HCT116 (cell line): ENCODE data around the gene SPIRE1.

ENCODE experiments used
- CTCF ChIP-seq, 3 experiments: fragments of 200-600 bp in 1 of 3; sonication (generic) in 1 of 3; IDR thresholded peaks in 2 of 3; conservative IDR thresholded peaks in 1 of 3; 2 replicates each; pipeline ENCODE4 v1.5.1; 2012 to 2017; ENCODE audit warnings: low read depth in 2 of 3, low read length in 2 of 3, antibody characterized with exemption in 1 of 3, borderline replicate concordance in 1 of 3, control low read depth in 1 of 3, mild to moderate bottlenecking in 1 of 3, mixed read lengths in 1 of 3, mixed run types in 1 of 3, moderate library complexity in 1 of 3; ENCODE audit not compliant: insufficient read depth in 1 of 3
- EZH2phosphoT487 ChIP-seq: fragments of 200-600 bp; IDR thresholded peaks from 2 replicates; pipeline ENCODE4 v1.6.1; 2018; ENCODE audit warnings: antibody characterized with exemption, borderline replicate concordance
- POLR2A ChIP-seq: IDR thresholded peaks from 2 replicates; pipeline ENCODE4 v1.7.0; 2011; ENCODE audit warnings: borderline replicate concordance; ENCODE audit not compliant: insufficient read depth, insufficient read length; ENCODE audit errors: extremely low read depth
- POLR2AphosphoS5 ChIP-seq: IDR thresholded peaks from 2 replicates; pipeline ENCODE4 v1.6.1; 2011; ENCODE audit warnings: mild to moderate bottlenecking, low read depth, low read length, moderate library complexity
- SP1 ChIP-seq: IDR thresholded peaks from 2 replicates; pipeline ENCODE4 v1.6.1; 2012; ENCODE audit warnings: low read depth

- TF ChIP-seq CTCF (IDR thresholded peaks at IDR 0.05 in 2 of 3, conservative IDR thresholded peaks at IDR 0.05 in 1 of 3; ENCODE audit: borderline replicate concordance in 1 of 3, insufficient read depth in 1 of 3, low read depth in 2 of 3, low read length in 2 of 3) (no peak), EZH2phosphoT487 (no peak), POLR2A (no peak), POLR2AphosphoS5 (no peak), SP1 (no peak)
Measured at GRCh38 chr18:12699747-12700146, 41.8 kb upstream of the SPIRE1 start.
